NCI-H1436 treated with DMSO at 0.1 percent for 48 hours (cell line): Measurements from ENCODE around the gene SIGLEC6.

Source experiments
- DNase-seq: peaks from one replicate; lab custom pipeline; 2025; lab: John Stamatoyannopoulos, UW

Gene SIGLEC6

GRCh38 chr19:51531349-51532315 lies at the start of gene SIGLEC6:
TSS of gene SIGLEC6 (minus strand) at chr19:51531670. CDS start at chr19:51531648, 22 bp downstream.
- no peak for DNase-seq

DNA sequence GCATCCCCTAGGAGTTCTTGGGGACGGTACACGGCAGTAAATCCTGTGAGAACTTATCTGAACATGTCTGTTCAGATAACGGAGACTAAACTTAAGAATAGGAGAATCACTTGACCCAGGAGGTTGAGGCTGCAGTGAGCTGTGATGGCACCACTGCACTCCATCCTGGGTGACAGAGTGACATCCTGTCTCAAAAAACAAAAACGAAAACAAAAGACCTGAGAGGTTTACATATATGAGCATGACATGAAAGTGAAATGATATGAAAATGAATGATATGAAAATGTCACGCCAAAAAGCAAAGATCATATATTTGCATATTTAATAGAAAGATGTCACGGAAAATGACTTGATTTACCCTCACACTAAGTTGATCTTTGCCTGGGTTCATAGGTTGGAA lies 45.4 kb upstream of the SIGLEC6 start:
- DNase-seq: no peak

- DNase-seq: no peak
Measured at GRCh38 chr19:51573331-51573730, 41.9 kb upstream of the SIGLEC6 start.

DNA sequence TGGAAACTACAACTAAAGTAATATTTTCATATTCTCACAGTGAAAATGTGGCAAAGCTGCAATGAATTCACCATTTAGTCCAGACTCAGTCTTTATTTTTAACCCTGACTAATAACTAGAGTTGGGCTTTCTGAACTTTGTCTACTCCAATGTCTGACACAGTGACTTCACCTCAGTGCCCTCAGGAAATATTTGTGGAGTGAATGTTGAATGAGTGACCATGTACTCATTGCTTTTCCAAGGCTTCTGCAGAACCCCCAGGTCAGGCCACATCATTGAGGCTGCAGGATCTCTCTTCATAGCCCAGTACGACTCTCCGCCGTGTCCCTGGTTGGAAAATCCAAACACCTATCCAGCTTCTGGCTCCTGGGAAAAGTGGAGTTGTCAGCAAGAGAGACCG lies 41.4 kb upstream of the SIGLEC6 start:
- no peak for DNase-seq

DNA sequence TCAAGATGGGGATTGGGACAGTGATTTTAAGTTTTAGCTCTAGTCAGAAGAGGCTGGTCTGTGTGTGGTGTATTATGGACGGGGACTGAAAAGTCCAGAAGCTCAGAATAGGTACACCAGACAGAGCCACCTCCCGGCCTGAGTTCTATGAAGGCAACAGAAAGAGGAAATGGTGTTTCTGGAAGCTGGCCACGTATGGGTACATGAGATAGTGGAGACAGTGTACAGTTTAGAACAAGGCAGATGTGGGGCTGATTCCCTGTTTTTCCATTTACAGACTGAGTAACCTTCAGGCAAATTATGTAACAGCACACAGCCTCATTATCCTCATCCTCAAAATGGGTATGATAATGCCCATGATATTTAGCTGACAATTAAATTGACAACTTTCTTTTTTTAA lies 40.9 kb upstream of the SIGLEC6 start:
- no peak for DNase-seq

- DNase-seq: no peak
Measured at GRCh38 chr19:51571599-51571998, 40.1 kb upstream of the SIGLEC6 start.

DNA sequence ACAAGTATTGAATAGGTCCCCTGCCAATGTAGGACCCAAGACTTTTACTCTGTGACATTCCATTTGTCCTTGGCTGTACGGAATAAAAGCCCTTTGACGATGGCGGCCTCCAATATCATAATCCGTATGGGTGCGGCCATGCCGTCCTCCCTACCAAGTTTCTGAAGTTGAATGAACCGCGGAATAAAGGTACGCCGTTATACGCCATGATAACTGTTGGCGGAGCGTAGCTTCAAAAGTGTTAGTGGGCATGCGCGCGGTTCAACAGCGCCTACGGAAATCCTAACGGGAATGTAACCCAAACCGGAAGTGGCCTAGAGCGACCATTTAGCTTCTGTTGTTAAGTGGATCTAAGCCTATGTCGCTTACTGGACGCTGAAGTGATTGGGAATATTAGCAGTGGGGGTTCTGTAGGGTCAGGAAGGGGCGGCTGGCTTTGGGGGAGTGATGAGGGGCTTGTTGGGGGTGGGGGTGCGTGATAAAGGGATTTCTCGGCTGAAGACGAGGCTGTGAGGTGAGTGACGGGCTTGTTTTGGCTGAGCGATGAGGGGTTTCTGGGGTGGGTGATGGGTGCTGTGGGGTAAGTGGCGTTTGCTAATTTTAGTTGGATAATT lies 39.6 kb upstream of the SIGLEC6 start, which contains the start of gene ZNF175:
TSS of gene ZNF175 (plus strand) at position 322 of the 614 bp plus-strand sequence. CDS start 2,047 bp downstream, outside the sequence.
- peak; percentile 95 for DNase-seq

DNA sequence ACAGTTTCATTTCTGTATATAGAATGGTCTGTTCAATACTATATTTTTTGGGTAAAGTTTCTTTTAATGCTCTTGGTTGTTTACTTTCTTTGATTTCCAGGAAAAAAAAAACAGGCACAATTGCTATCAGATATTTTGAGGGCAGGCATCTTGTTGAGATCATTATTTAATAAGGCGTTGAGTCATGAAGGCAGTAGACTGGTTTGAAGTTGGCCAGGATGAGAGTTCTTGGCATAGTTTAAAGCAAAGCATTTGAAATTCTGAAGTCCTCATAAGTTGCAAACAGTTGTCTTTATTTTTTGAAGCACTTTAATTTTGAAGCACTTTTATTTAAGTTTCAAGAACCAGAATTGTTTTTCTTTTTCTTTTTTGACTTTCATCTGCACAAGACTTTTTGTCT lies 37.0 kb upstream of the SIGLEC6 start:
- no peak for DNase-seq

DNA sequence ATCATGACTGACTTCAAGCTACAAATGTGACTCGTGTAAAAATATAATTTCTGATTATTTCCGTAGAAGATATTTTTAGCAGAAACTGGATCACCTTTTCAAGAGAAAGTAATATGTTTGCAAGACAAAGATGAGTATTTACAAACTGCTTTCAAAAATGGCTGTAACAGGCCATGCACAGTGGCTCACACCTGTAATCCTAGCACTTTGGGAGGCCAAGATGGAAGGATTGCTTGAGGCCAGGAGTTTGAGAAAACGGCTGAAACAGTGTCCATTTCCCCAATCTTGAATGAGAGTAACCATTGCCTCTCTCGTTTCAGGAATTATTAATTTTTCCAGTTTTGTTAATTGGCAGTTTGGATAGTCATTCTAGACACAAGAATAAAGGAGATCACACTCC lies 36.1 kb upstream of the SIGLEC6 start:
- DNase-seq: no peak

GRCh38 chr19:51566489-51567100 lies 35.1 kb upstream of the SIGLEC6 start:
- DNase-seq: no peak

- DNase-seq: no peak
Measured at GRCh38 chr19:51565583-51565982, 34.1 kb upstream of the SIGLEC6 start.

GRCh38 chr19:51564791-51565190 lies 33.3 kb upstream of the SIGLEC6 start:
- DNase-seq: no peak

GRCh38 chr19:51560339-51560738 lies 28.9 kb upstream of the SIGLEC6 start:
- DNase-seq: no peak

- no peak for DNase-seq
Measured at GRCh38 chr19:51559240-51559639, 27.8 kb upstream of the SIGLEC6 start.

DNA sequence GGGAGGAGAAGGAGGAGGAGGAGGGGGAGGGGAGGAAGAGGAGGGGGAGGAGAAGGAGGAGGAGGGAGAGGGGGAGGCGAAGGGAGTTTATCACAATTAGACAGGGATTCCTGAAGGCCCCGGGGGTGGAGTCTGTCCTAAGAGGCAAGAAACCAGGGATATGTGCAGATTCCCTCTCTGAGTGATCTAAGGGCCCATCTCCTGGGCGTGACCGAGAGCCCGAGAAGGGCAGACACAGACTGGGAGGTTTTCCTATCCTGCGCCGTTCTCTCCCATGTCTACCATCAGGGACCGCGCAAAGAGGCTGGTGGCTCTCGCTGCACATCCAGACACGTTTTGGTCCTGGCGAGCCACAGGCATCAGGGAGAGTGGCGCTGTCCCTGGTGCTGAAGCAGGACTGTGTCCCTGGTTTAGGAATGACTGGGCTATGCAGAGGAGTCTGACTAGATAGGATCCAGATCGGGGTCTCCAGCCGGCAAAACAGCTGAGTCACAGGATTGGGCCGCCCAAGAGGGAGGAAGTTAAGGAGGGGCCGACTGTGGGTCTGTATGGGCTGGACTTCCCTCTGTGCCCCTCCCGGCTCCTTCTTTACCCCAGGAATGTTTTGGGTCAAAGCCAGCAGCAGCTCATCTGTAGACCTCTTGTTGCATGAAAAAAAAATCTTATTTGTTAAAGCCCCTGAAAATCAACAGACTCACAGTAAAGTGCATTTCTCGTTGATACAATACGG lies 21.7 kb upstream of the SIGLEC6 start:
- DNase-seq: no peak

GRCh38 chr19:51552608-51552995 lies 21.1 kb upstream of the SIGLEC6 start:
- DNase-seq: no peak

- no peak for DNase-seq
Measured at GRCh38 chr19:51551673-51552432, 20.4 kb upstream of the SIGLEC6 start.

DNA sequence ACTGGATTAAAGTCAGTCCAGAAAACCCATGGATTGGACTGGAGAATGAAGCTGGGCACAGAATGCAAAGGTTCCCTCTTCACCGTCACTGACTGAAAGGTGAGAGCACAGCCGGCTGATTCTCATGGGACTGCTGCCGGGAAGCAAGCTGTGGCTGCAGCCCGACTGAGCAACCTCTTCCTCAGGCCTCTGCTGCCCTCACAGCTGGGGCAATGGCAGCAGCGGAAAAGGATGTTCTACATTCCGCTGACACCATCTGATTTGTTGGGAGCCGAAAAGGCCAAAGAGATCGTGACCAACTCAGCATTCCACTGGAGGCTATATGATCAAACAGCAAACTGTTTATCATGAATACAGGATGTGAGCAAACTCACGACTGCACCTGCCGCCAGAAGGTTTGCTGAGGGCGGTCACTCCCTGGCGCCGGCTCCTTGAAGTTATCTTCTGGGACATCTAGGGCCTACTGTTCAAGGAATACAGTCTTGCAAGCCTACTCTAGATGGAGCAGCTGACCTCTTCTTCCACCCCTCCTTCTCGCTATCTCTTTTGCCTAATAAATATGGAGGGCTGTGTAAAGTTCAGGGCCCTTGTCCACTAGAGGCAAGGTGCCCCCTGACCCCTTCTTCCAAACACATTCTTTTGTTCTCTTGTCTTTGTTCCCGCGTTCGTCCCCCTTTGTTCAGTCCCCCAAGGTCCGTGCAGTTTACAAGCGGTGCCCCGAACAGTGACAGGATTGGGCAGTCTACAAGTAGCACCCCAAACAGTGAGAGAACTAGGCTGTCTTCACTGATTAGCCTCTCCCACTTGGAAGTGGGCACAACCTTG lies 19.6 kb upstream of the SIGLEC6 start:
- DNase-seq: no peak

DNA sequence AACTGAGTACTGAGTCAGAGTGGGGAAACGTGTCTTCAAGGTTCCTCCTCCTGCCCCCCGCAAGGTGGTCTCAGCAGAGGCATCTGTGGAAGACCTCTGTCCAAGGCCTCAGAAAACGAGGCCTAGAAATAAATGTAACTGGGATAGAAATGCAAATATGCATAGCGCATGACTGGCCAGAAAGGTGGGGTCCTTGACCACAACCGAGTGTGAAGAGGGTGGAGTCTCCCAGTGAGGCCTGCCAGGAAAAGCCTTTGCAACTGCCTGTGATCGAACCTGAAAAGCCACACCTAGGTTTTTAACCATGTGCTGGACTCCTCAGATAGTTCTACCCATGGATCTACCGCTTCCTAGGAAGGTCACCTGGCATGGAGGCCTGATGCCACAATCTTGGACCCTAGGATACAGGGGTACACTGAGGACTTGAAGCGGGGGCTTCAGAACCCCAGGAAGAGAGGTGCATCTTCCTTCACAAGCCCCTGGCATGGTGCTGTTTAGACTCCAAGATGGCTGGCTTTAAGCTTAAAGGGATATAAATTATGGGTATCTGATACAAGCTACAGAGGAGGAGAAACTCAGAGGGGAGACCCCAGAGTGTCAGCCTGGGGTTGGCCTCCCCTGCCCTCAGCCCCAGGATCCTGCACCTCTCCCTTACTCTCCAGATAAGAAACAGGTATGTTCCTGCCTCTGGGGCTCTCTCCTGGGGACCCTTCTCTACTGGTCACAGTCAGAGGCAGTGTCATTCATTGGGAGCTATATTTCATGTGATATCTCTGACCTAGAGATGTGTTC lies 18.3 kb upstream of the SIGLEC6 start:
- DNase-seq: no peak

DNA sequence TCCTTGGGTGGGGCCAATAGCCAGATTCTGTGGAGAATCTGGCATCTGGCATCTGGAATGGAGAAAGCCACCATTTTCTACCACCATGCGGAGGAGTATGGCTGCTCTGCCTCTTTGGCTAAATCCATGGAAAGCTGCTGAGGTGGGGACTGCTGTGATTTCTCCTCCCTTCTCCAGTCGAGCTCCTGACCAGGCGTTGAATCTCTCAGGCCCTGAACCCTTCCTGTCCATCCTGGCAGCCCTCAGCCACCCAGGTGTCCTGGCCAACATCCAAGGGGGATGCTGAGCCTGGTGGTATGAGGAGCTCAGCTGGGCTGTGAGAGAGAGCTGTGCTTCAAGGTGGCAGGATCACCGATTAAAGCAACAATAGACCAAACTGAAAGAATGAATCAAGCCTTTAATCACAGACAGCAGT lies 17.4 kb upstream of the SIGLEC6 start:
- no peak for DNase-seq
